ENCODE data around the gene ETV3. TPM values are rescaled to one million over a fixed set of nuclear protein-coding genes. Genes with fewer than 3 reads are reported as not detected.

Gene ETV3
- total and polyA plus RNA-seq, 2 of the 8 experiments (the other 6 are each of a cell fraction or from before 2014, with no cell fraction given), result 6.0 to 23.8 TPM

DNA sequence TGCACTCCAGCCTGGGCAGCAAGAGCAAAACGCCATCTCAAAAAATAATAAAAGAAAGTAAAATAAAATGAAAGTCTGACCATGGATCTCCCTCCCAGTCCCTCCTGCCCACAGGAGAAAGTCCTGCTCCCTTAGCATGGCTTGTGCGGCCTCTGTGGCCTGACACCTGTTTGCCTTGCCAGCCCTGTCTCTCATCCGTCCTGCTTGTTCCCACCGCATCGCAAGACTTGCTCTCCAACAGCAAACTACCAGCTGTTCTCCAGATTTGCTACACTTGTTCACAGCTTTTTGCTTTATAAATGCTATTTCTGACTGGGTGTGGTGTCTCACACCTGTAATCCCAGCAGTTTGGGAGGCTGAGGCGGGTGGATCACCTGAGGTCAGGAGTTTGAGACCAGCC, 41.3 kb downstream of the ETV3 start:
- H3K14ac ChIP-seq (ENCODE audit: insufficient read length), result no peak overlapping the region
- no peak overlapping the region for H2AFZ ChIP-seq (ENCODE audit: low read length)
- WGBS, 2 experiments (ENCODE audit: extremely low coverage in 1 of 2, insufficient coverage in 1 of 2, insufficient read length in 1 of 2, insufficient replicate concordance in 2 of 2, low coverage in 1 of 2, low lambda C conversion rate in 2 of 2, missing lambda C conversion rate in 1 of 2), result 72% methylated on average over 6 of the region's 6 CpGs; no CpG with 5 or more reads in 1 of the 2 experiments
- no peak overlapping the region for H2BK12ac ChIP-seq (ENCODE audit: low read depth, low read length)
- ChIA-PET POLR2A (ENCODE audit: partially characterized antibody) (no interaction called here), CTCF (ENCODE audit: partially characterized antibody) (interaction anchor here (1.5 to 4.2 kb wide), 4 partner anchors 9 to 42 kb away, joined by 4 to 16 read pairs (median 8); no protein-coding TSS in a partner anchor)
- H3K27ac ChIP-seq (ENCODE audit: low read depth, low read length), result no peak overlapping the region
- no peak overlapping the region for H3K56ac ChIP-seq (replicated peaks; ENCODE audit: insufficient read length, low read depth, low read length)
- H4K20me1 ChIP-seq (replicated peaks in 1 of 2; ENCODE audit: control insufficient read depth in 1 of 2, insufficient read depth in 2 of 2, low read length in 2 of 2), result no peaks in the 10 kb centered on the region
- H3K36me3 ChIP-seq (ENCODE audit: control insufficient read depth in 2 of 4, insufficient read depth in 4 of 4, low read length in 3 of 4), result no peaks in the 10 kb centered on the region
- H4K5ac ChIP-seq (ENCODE audit: insufficient read length, low read depth, low read length), result no peak overlapping the region
- H3K9ac ChIP-seq (replicated peaks in 1 of 4; ENCODE audit: extremely low read depth in 1 of 4, low read depth in 3 of 4, low read length in 3 of 4), result no peak overlapping the region
- no peak overlapping the region for H2AK5ac ChIP-seq (ENCODE audit: low read depth, low read length)
- no peaks in the 10 kb centered on the region for H3K79me1 ChIP-seq (ENCODE audit: low read depth, low read length)
- no peak overlapping the region for H2BK5ac ChIP-seq (ENCODE audit: low read depth, low read length)
- H3K4me2 ChIP-seq (ENCODE audit: insufficient read depth in 1 of 2, low read depth in 2 of 2, low read length in 2 of 2), result no peak overlapping the region
- H2BK120ac ChIP-seq (replicated peaks; ENCODE audit: low read depth, low read length), result no peak overlapping the region
- H3K9me3 ChIP-seq (ENCODE audit: insufficient read depth in 2 of 2, low read depth in 1 of 2, low read length in 1 of 2), result no peaks in the 10 kb centered on the region
- peaks cover 0 to 4% (median 0%) of the 10 kb centered on the region in 4 experiments; a peak in 1 of 7 replicates for H3K4me1 ChIP-seq (replicated peaks in 1 of 4; ENCODE audit: control insufficient read depth in 3 of 4, insufficient read depth in 4 of 4, low read length in 3 of 4)
- H4K8ac ChIP-seq (ENCODE audit: extremely low read depth, insufficient read depth, low read length), result no peak overlapping the region
- no peaks in the 10 kb centered on the region for H3K79me2 ChIP-seq (ENCODE audit: control insufficient read depth in 1 of 2, insufficient read depth in 2 of 2, low read length in 2 of 2)
- H4K91ac ChIP-seq (replicated peaks; ENCODE audit: insufficient read length, low read length), result no peak overlapping the region
- no peaks in the 10 kb centered on the region for H3K27me3 ChIP-seq (replicated peaks in 1 of 4; ENCODE audit: control insufficient read depth in 3 of 4, extremely low read depth in 1 of 4, insufficient read depth in 3 of 4, low read length in 3 of 4)
- H3K23ac ChIP-seq (ENCODE audit: insufficient read length), result no peak overlapping the region
- no peak overlapping the region for H3K4me3 ChIP-seq (ENCODE audit: extremely low read depth in 1 of 4, insufficient read depth in 2 of 4, low read depth in 3 of 4, low read length in 4 of 4)
- DNase-seq (ENCODE audit: low read depth in 1 of 2, low spot score in 2 of 2) (no peak), FAIRE-seq (no peak)
- no peak overlapping the region for H3K18ac ChIP-seq (ENCODE audit: extremely low read depth, low read length)
- H3K4ac ChIP-seq (replicated peaks; ENCODE audit: insufficient read length, low read depth, low read length), result no peak overlapping the region
- no peak overlapping the region for H2BK20ac ChIP-seq (ENCODE audit: low read length)
- no peak overlapping the region for H2BK15ac ChIP-seq (ENCODE audit: low read length)
- H3K23me2 ChIP-seq (ENCODE audit: low read depth, low read length), result 0 out of 2 replicates have a peak, but pooled peaks cover 2% of the 10 kb centered on the region
- TF ChIP-seq NANOG (IDR thresholded peaks at IDR 0.05; ENCODE audit: insufficient read depth, low read depth, low read length, poor library complexity, severe bottlenecking) (no peak), SUZ12 (IDR thresholded peaks at IDR 0.05; ENCODE audit: low read length) (no peak), EGR1 (IDR thresholded peaks at IDR 0.05; ENCODE audit: borderline replicate concordance, low read depth, low read length) (no peak), CHD2 (IDR thresholded peaks at IDR 0.05; ENCODE audit: low read length) (no peak), CREB1 (IDR thresholded peaks at IDR 0.05) (no peak), CTBP2 (IDR thresholded peaks at IDR 0.05; ENCODE audit: borderline replicate concordance, insufficient read depth, insufficient read length, low read length) (no peak)

Data from H1 (cell line).